Caco-2 (cell line): ENCODE measurements around the gene FAU. TPM values are rescaled to one million over a fixed set of nuclear protein-coding genes. Genes with fewer than 3 reads are reported as not detected.

Experiments
- BruUV-seq: library from RNA; stranded (reverse); fragments of 400-500 nt; replicated peaks from 2 replicates; lab custom pipeline; 2021; lab: Mats Ljungman, UMichigan
- CTCF ChIA-PET: fragments of 300-600 bp; sonication (Branson Sonifier 250); formaldehyde crosslinking; loops from one replicate; lab custom pipeline; 2022; ENCODE audit warnings: antibody characterized with exemption; lab: Charles Lee
- POLR2A ChIA-PET: fragments of 300-600 bp; sonication (Branson Sonifier 250); formaldehyde crosslinking; loops from one replicate; lab custom pipeline; 2022; ENCODE audit warnings: antibody characterized with exemption; lab: Charles Lee
- DNase-seq, 2 experiments: peaks; one replicate each; pipeline versions ENCODE4 v3.0.0 to v3.0.0-alpha.2; 2020 to 2022
- H3K27me3 ChIP-seq: replicated peaks from 2 replicates; pipeline ENCODE4 v1.6.0; 2011; ENCODE audit warnings: low read length; ENCODE audit not compliant: control insufficient read depth, insufficient read depth
- H3K36me3 ChIP-seq: 2 replicates; pipeline ENCODE4 v1.5.1; 2011; ENCODE audit warnings: low read length; ENCODE audit not compliant: control insufficient read depth, insufficient read depth
- H3K4me1 ChIP-seq: fragments of 250-450 bp; sonication (Bioruptor Pico); 2 replicates; pipeline ENCODE4 v1.5.1; 2020; ENCODE audit warnings: mild to moderate bottlenecking
- H3K4me3 ChIP-seq: 2 replicates; pipeline ENCODE4 v1.5.1; 2011; ENCODE audit warnings: low read depth, mild to moderate bottlenecking, control low read depth, low read length
- H3K9me3 ChIP-seq: fragments of 250-450 bp; sonication (Bioruptor Pico); 2 replicates; pipeline ENCODE4 v1.5.1; 2020; ENCODE audit warnings: mild to moderate bottlenecking, moderate library complexity
- H3K27ac Mint-ChIP-seq: one replicate; pipeline ENCODE4 v1.8.0; 2022; ENCODE audit warnings: mixed read lengths; ENCODE audit not compliant: unreplicated experiment
- H3K27me3 Mint-ChIP-seq: one replicate; pipeline ENCODE4 v1.8.0; 2022; ENCODE audit warnings: mixed read lengths; ENCODE audit not compliant: insufficient read depth, unreplicated experiment
- H3K36me3 Mint-ChIP-seq: one replicate; pipeline ENCODE4 v1.8.0; 2022; ENCODE audit warnings: mild to moderate bottlenecking, mixed read lengths; ENCODE audit not compliant: insufficient read depth, unreplicated experiment
- H3K4me1 Mint-ChIP-seq: one replicate; pipeline ENCODE4 v1.8.0; 2022; ENCODE audit warnings: low read depth, mixed read lengths; ENCODE audit not compliant: unreplicated experiment
- H3K4me3 Mint-ChIP-seq: one replicate; pipeline ENCODE4 v1.8.0; 2022; ENCODE audit warnings: mild to moderate bottlenecking, moderate library complexity, mixed read lengths; ENCODE audit not compliant: unreplicated experiment
- H3K9me3 Mint-ChIP-seq: one replicate; pipeline ENCODE4 v1.8.0; 2022; ENCODE audit warnings: mixed read lengths; ENCODE audit not compliant: unreplicated experiment
- intact Hi-C: fragments of 100-400 bp; cut with micrococcal nuclease; formaldehyde crosslinking; loops from one replicate; pipeline ENCODE4 v1.10.0; 2022; ENCODE audit not compliant: unreplicated experiment
- total RNA-seq: library from RNA; stranded (reverse); gene quantifications from 2 replicates; pipeline ENCODE4 v1.2.3, GENCODE V29; 2022
- TF ChIP-seq, protein P1 (sequence below), 2 experiments: fragments of 200-600 bp in 1 of 2; IDR thresholded peaks; 1 replicate in 1 of 2; 2 replicates in 1 of 2; pipeline versions ENCODE4 v1.5.1 to v1.8.0; 2011 to 2022; ENCODE audit warnings: antibody characterized with exemption in 1 of 2, control low read depth in 1 of 2, inconsistent platforms in 1 of 2, low read depth in 1 of 2, low read length in 1 of 2, mild to moderate bottlenecking in 1 of 2, moderate library complexity in 1 of 2; ENCODE audit not compliant: insufficient read depth in 1 of 2, severe bottlenecking in 1 of 2, unreplicated experiment in 1 of 2

Gene FAU
- total RNA-seq, 1 experiment from 2014 or later = 918 TPM

- peaks cover 62% of the 10 kb centered on the region for H3K36me3 Mint-ChIP-seq
- no peak for DNase-seq
- ChIA-PET CTCF (no interaction called here), POLR2A (interaction anchor here (1.2 kb wide), 1 partner anchor 27 kb away, joined by 4 read pairs; the partner anchor contains the start of gene TM7SF2)
- no peaks in the 10 kb centered on the region for H3K9me3 Mint-ChIP-seq
- peak overlapping the region; percentile 58 for H3K4me3 ChIP-seq
- H3K36me3 ChIP-seq = peaks cover 4% of the 10 kb centered on the region; the same call in 1 of the 2 replicates
- TF ChIP-seq, protein P1, sequence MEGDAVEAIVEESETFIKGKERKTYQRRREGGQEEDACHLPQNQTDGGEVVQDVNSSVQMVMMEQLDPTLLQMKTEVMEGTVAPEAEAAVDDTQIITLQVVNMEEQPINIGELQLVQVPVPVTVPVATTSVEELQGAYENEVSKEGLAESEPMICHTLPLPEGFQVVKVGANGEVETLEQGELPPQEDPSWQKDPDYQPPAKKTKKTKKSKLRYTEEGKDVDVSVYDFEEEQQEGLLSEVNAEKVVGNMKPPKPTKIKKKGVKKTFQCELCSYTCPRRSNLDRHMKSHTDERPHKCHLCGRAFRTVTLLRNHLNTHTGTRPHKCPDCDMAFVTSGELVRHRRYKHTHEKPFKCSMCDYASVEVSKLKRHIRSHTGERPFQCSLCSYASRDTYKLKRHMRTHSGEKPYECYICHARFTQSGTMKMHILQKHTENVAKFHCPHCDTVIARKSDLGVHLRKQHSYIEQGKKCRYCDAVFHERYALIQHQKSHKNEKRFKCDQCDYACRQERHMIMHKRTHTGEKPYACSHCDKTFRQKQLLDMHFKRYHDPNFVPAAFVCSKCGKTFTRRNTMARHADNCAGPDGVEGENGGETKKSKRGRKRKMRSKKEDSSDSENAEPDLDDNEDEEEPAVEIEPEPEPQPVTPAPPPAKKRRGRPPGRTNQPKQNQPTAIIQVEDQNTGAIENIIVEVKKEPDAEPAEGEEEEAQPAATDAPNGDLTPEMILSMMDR (IDR thresholded peaks at IDR 0.05; ENCODE audit: insufficient read depth in 1 of 2, low read depth in 1 of 2, low read length in 1 of 2, severe bottlenecking in 1 of 2, unreplicated experiment in 1 of 2) = no peak
- peak overlapping the region; percentile 85 for H3K4me3 Mint-ChIP-seq
- no peaks in the 10 kb centered on the region for H3K27me3 ChIP-seq
- intact Hi-C loops = loop anchor here (5.0 kb wide), 1 partner anchor 57 kb away; the partner anchor contains the start of gene SNX15
- peaks cover 16% of the 10 kb centered on the region; the same call in 1 of the 2 replicates for H3K4me1 ChIP-seq
- TSS peak; percentile 54 for BruUV-seq
- no peaks in the 10 kb centered on the region for H3K9me3 ChIP-seq
- no peaks in the 10 kb centered on the region for H3K27me3 Mint-ChIP-seq
- H3K27ac Mint-ChIP-seq = peak overlapping the region; percentile 98
- peaks cover 16% of the 10 kb centered on the region for H3K4me1 Mint-ChIP-seq
Observed at GRCh38 chr11:65084598-65085375, 37.1 kb downstream of the FAU start.

GRCh38 chr11:65083834-65084597 lies 37.9 kb downstream of the FAU start, which contains the start of the genes CDCA5 and ZFPL1:
TSS of gene CDCA5 (minus strand) at chr11:65084040. CDS start at chr11:65083978, 62 bp downstream.
TSS of gene ZFPL1 (plus strand) at chr11:65084222. CDS start at chr11:65084699, 477 bp downstream.
- no TSS peak for BruUV-seq
- Mint-ChIP-seq H3K27me3 (no peaks in the 10 kb centered on the region), H3K4me3 (peak within 1 kb of the TSS; percentile 85), H3K36me3 (peaks cover 62% of the 10 kb centered on the region), H3K9me3 (no peaks in the 10 kb centered on the region), H3K4me1 (peaks cover 17% of the 10 kb centered on the region), H3K27ac (peak within 1 kb of the TSS; percentile 98)
- ChIA-PET CTCF (interaction anchor here (0.9 kb wide), 1 partner anchor 70 kb away, joined by 3 read pairs; the partner anchor contains the start of gene ARL2), POLR2A (no interaction called here)
- Histone ChIP-seq H3K4me3 (peak within 1 kb of the TSS; percentile 58), H3K9me3 (no peaks in the 10 kb centered on the region), H3K36me3 (peaks cover 4% of the 10 kb centered on the region; the same call in 1 of the 2 replicates), H3K27me3 (no peaks in the 10 kb centered on the region), H3K4me1 (peaks cover 16% of the 10 kb centered on the region; the same call in 1 of the 2 replicates)
- peak; percentile 96 to 97 for DNase-seq
- intact Hi-C loops = loop anchor here (5.0 kb wide), 1 partner anchor 57 kb away; the partner anchor contains the start of gene SNX15
- TF ChIP-seq, protein P1 (IDR thresholded peaks at IDR 0.05; ENCODE audit: insufficient read depth in 1 of 2, low read depth in 1 of 2, low read length in 1 of 2, severe bottlenecking in 1 of 2, unreplicated experiment in 1 of 2) = no peak
